Glutamatergic neuron (in vitro differentiated cells): ENCODE results near the gene SPHKAP. TPM values are rescaled to one million over a fixed set of nuclear protein-coding genes. Genes with fewer than 3 reads are reported as not detected.

ENCODE experiments used
- DNase-seq: peaks from one replicate; pipeline ENCODE4 v3.0.0; 2022
- H3K27ac Mint-ChIP-seq: one replicate; pipeline ENCODE4 v1.8.0; 2020; ENCODE audit warnings: mild to moderate bottlenecking, mixed read lengths, inconsistent platforms; ENCODE audit not compliant: unreplicated experiment
- H3K27me3 Mint-ChIP-seq: one replicate; pipeline ENCODE4 v1.8.0; 2020; ENCODE audit warnings: mild to moderate bottlenecking, moderate library complexity, mixed read lengths, inconsistent platforms; ENCODE audit not compliant: unreplicated experiment
- H3K36me3 Mint-ChIP-seq: one replicate; pipeline ENCODE4 v1.8.0; 2020; ENCODE audit warnings: mild to moderate bottlenecking, mixed read lengths, inconsistent platforms; ENCODE audit not compliant: unreplicated experiment
- H3K4me1 Mint-ChIP-seq: one replicate; pipeline ENCODE4 v1.8.0; 2020; ENCODE audit warnings: mild to moderate bottlenecking, low read depth, mixed read lengths, inconsistent platforms; ENCODE audit not compliant: unreplicated experiment
- H3K4me3 Mint-ChIP-seq: one replicate; pipeline ENCODE4 v1.8.0; 2020; ENCODE audit warnings: mild to moderate bottlenecking, mixed read lengths, inconsistent platforms; ENCODE audit not compliant: unreplicated experiment
- H3K9me3 Mint-ChIP-seq: one replicate; pipeline ENCODE4 v1.8.0; 2020; ENCODE audit warnings: mild to moderate bottlenecking, moderate library complexity, mixed read lengths, inconsistent platforms; ENCODE audit not compliant: unreplicated experiment
- total RNA-seq: library from RNA; stranded (reverse); fragmentation: NEBNext Ultra II Directional; extraction: Animal tissue kit (Norgen Biotek cat#: 25700); gene quantifications from one replicate; pipeline ENCODE4 v1.2.1, GENCODE V29; 2021; ENCODE audit not compliant: unreplicated experiment
- TF ChIP-seq, protein P1 (sequence below): fragments of 200-600 bp; sonication (generic); IDR thresholded peaks from one replicate; pipeline ENCODE4 v1.5.0; 2021; ENCODE audit not compliant: partially characterized antibody, unreplicated experiment

SPHKAP gene
- total RNA-seq, 1 donor from 2014 or later = 0.71 TPM

DNA sequence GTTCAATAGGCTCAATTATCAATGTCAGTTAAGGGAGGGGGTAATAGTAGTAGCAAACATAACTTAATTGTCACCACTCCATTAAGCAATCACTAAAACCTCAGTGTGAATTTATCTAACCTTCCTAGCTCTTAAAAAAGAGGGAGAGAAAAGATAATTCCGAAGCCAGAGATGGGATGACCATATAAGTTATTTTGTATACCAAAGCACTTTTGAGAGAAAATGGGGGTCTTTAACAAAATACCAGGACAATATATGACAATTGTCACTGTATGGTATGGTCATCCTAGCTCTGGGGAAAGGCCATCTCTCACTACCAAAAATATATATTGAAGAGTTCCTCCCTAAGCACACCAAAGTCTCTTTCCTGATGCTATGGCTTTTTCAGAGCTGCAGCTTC, 55.1 kb downstream of the SPHKAP start:
- no peaks in the 10 kb centered on the region for H3K36me3 Mint-ChIP-seq
- H3K27ac Mint-ChIP-seq = no peak overlapping the region
- TF ChIP-seq, protein P1, sequence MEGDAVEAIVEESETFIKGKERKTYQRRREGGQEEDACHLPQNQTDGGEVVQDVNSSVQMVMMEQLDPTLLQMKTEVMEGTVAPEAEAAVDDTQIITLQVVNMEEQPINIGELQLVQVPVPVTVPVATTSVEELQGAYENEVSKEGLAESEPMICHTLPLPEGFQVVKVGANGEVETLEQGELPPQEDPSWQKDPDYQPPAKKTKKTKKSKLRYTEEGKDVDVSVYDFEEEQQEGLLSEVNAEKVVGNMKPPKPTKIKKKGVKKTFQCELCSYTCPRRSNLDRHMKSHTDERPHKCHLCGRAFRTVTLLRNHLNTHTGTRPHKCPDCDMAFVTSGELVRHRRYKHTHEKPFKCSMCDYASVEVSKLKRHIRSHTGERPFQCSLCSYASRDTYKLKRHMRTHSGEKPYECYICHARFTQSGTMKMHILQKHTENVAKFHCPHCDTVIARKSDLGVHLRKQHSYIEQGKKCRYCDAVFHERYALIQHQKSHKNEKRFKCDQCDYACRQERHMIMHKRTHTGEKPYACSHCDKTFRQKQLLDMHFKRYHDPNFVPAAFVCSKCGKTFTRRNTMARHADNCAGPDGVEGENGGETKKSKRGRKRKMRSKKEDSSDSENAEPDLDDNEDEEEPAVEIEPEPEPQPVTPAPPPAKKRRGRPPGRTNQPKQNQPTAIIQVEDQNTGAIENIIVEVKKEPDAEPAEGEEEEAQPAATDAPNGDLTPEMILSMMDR = no peak
- H3K4me1 Mint-ChIP-seq = no peaks in the 10 kb centered on the region
- DNase-seq = no peak
- H3K4me3 Mint-ChIP-seq = no peak overlapping the region
- no peaks in the 10 kb centered on the region for H3K27me3 Mint-ChIP-seq
- no peaks in the 10 kb centered on the region for H3K9me3 Mint-ChIP-seq

DNA sequence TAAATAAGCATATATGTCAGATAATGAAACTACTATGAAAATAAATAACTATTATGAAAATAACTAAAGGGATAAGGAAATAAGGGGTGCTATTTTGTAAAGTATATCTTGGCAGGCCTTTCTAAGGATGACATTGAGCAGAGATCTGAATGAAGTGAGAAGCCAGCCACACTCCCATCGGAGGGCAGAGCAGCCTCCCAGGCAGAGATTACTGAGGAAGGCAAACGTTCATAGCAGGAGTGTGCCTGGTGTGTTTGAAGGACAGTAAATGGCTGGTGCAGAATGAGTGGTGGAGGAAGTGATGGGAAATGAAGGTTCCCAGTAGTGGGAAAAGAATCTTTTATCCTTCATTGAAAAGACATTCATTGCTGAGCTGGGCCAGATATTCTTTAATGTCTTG, 62.5 kb downstream of the SPHKAP start:
- H3K9me3 Mint-ChIP-seq = no peaks in the 10 kb centered on the region
- no peaks in the 10 kb centered on the region for H3K4me1 Mint-ChIP-seq
- TF ChIP-seq, protein P1 = no peak
- H3K36me3 Mint-ChIP-seq = no peaks in the 10 kb centered on the region
- DNase-seq = no peak
- H3K27me3 Mint-ChIP-seq = no peaks in the 10 kb centered on the region
- H3K27ac Mint-ChIP-seq = no peak overlapping the region
- no peak overlapping the region for H3K4me3 Mint-ChIP-seq

DNA sequence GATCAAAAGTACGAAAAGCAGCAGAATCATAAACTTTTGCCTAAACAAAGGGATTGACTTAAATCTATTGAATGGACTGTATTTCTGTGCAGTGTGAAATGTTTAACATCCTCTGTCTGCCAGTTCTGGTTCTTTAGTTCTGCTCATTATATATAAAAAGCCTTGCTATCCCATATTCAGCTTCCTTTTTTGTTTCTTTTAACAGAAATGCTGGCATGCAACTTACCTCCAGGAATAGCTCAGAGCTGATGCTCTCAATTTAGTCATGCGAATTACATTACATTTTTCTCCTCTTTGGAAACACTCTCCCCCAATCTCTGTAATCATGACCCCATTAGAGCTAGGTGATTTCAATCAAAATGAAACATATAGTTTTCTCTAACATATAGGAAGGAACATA, 73.6 kb downstream of the SPHKAP start:
- Mint-ChIP-seq H3K27me3 (no peaks in the 10 kb centered on the region), H3K9me3 (no peaks in the 10 kb centered on the region), H3K36me3 (no peaks in the 10 kb centered on the region), H3K27ac (no peak overlapping the region), H3K4me1 (no peaks in the 10 kb centered on the region), H3K4me3 (no peak overlapping the region)
- TF ChIP-seq, protein P1 = no peak
- DNase-seq = no peak

DNA sequence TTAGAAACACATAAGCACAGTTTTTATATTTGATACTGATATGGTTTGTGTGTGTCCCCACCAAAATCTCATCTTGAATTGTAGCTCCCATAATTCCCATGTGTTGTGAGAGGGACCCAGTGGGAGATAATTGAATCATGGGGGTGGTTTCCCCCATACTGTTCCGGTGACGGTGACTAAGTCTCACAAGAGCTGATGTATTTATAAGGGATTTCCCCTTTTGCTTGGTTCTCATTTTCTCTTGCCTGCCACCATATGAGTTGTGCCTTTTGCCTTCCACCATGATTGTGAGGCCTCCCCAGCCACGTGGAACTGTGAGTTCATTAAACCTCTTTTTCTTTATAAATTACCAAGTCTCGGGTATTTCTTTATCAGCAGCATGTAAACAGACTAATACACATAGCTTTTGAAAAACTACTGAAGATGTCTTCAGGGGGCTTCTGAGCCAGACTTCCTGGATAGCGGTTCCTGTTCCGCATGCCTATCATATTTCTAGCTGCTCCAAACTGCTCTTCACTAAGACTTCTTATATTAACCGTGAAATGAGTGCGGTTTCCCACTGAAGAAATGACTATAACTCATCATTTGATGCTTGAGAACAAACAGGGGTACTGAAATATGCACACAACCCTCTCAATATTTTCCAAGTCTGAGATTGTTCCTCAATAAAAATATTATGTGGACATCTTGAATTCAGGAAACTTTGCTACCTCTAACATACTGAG, 75.8 kb downstream of the SPHKAP start:
- Mint-ChIP-seq H3K4me1 (no peaks in the 10 kb centered on the region), H3K4me3 (no peak overlapping the region), H3K27ac (no peak overlapping the region), H3K36me3 (no peaks in the 10 kb centered on the region), H3K27me3 (no peaks in the 10 kb centered on the region), H3K9me3 (no peaks in the 10 kb centered on the region)
- TF ChIP-seq, protein P1 = no peak
- no peak for DNase-seq

DNA sequence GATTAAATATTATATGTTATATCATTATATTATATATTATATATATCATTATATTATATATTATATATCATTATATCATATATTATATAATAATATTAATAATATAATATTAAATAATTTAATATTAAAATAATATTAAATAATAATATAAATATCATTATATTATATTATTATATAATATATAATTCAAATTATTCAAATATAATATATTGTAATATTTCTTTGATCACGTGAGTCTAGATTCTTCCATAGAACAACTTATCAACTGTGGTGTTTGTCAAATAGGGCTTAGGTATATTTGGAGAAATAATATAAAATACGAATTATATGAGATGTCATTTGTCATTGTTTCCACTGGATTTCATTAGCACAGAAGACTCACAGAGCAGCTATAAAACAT, 77.3 kb downstream of the SPHKAP start:
- H3K27ac Mint-ChIP-seq = no peak overlapping the region
- no peaks in the 10 kb centered on the region for H3K9me3 Mint-ChIP-seq
- no peaks in the 10 kb centered on the region for H3K4me1 Mint-ChIP-seq
- TF ChIP-seq, protein P1 = no peak
- H3K4me3 Mint-ChIP-seq = no peak overlapping the region
- no peaks in the 10 kb centered on the region for H3K27me3 Mint-ChIP-seq
- H3K36me3 Mint-ChIP-seq = no peaks in the 10 kb centered on the region
- DNase-seq = no peak
